Stimulated activated CD4-positive, alpha-beta T cell treated with anti-CD3 and anti-CD28 coated beads, Interleukin-4, amount 100 ng/mL, for 48 hours (primary cell): ENCODE results near the gene OSBPL8.

Experiments
- DNase-seq, 2 donors: peaks; one replicate each; pipeline ENCODE4 v3.0.0-alpha.2; 2020; ENCODE audit warnings: low read depth in 2 of 2

The OSBPL8 gene

GRCh38 chr12:76470028-76470939 is 89.3 kb downstream of the OSBPL8 start:
- no peak for DNase-seq

GRCh38 chr12:76464631-76465166 is 94.9 kb downstream of the OSBPL8 start:
- no peak for DNase-seq

- DNase-seq = no peak
These were observed 96.8 kb downstream of the OSBPL8 start for GRCh38 chr12:76462668-76463224.

GRCh38 chr12:76460807-76461206 is 98.8 kb downstream of the OSBPL8 start:
- DNase-seq = no peak

GRCh38 chr12:76457818-76458217 is 101.8 kb downstream of the OSBPL8 start:
- DNase-seq = no peak

GRCh38 chr12:76457010-76457409 is 102.6 kb downstream of the OSBPL8 start:
- DNase-seq = no peak

- DNase-seq = peak in 1 of 2 donors; percentile 5
These were observed 103.8 kb downstream of the OSBPL8 start for GRCh38 chr12:76455582-76456345.

GRCh38 chr12:76451528-76451927 is 108.0 kb downstream of the OSBPL8 start:
- DNase-seq = no peak

GRCh38 chr12:76450690-76451089 is 108.9 kb downstream of the OSBPL8 start:
- DNase-seq = no peak

- DNase-seq = no peak
These were observed 109.6 kb downstream of the OSBPL8 start for GRCh38 chr12:76449993-76450392.

GRCh38 chr12:76449583-76449982 is 110.0 kb downstream of the OSBPL8 start:
- no peak for DNase-seq

- DNase-seq = no peak
These were observed 110.6 kb downstream of the OSBPL8 start for GRCh38 chr12:76449016-76449415.

GRCh38 chr12:76446090-76446489 is 113.5 kb downstream of the OSBPL8 start:
- no peak for DNase-seq

- DNase-seq = no peak
These were observed 114.1 kb downstream of the OSBPL8 start for GRCh38 chr12:76445462-76445861.

- DNase-seq = no peak
These were observed 115.1 kb downstream of the OSBPL8 start for GRCh38 chr12:76444408-76444984.

GRCh38 chr12:76441016-76441415 is 118.6 kb downstream of the OSBPL8 start:
- no peak for DNase-seq

- DNase-seq = no peak
These were observed 126.8 kb downstream of the OSBPL8 start for GRCh38 chr12:76432733-76433132.

- no peak for DNase-seq
These were observed 131.5 kb downstream of the OSBPL8 start for GRCh38 chr12:76428117-76428516.

GRCh38 chr12:76426160-76426559 is 133.4 kb downstream of the OSBPL8 start:
- DNase-seq = no peak

GRCh38 chr12:76424941-76425340 is 134.6 kb downstream of the OSBPL8 start:
- no peak for DNase-seq

GRCh38 chr12:76422543-76423438 is 136.8 kb downstream of the OSBPL8 start:
- DNase-seq = no peak
